Gastroesophageal sphincter (tissue), 4 donors: Measurements from ENCODE around the gene DLG4. TPM values are rescaled to one million over a fixed set of nuclear protein-coding genes. Genes with fewer than 3 reads are reported as not detected.

Experiments
- ATAC-seq: fragments of 150-250 bp; one replicate; pipeline ENCODE4 v1.9.1; 2016; ENCODE audit warnings: mild to moderate bottlenecking, moderate library complexity
- H3K27ac ChIP-seq, 4 donors: fragments of 200-600 bp; sonication (generic) in 3 of 4; 1 replicate in 3 of 4; 2 replicates in 1 of 4; pipeline ENCODE4 v1.5.1; 2016 to 2019
- H3K27me3 ChIP-seq: fragments of 200-600 bp; sonication (generic); one replicate; pipeline ENCODE4 v1.5.1; 2019
- H3K36me3 ChIP-seq, 2 donors: fragments of 200-600 bp; sonication (generic); one replicate each; pipeline ENCODE4 v1.5.1; 2019; ENCODE audit warnings: control low read depth in 1 of 2
- H3K4me1 ChIP-seq, 3 donors: fragments of 200-600 bp; sonication (generic); 1 replicate in 2 of 3; 2 replicates in 1 of 3; pipeline ENCODE4 v1.5.1; 2016 to 2019; ENCODE audit warnings: control low read depth in 2 of 3
- H3K4me3 ChIP-seq, 2 donors: fragments of 200-600 bp; sonication (generic); one replicate each; pipeline ENCODE4 v1.5.1; 2019; ENCODE audit warnings: mild to moderate bottlenecking in 1 of 2, moderate library complexity in 1 of 2
- H3K9me3 ChIP-seq, 3 donors: fragments of 200-600 bp; sonication (generic); one replicate each; pipeline ENCODE4 v1.5.1; 2017 to 2019; ENCODE audit warnings: control low read depth in 2 of 3
- CTCF ChIP-seq, 4 experiments: fragments of 200-600 bp in 2 of 4; fragments of 450-650 bp in 2 of 4; sonication (generic) in 1 of 4; IDR thresholded peaks; one replicate each; pipeline ENCODE4 v1.5.1; 2017 to 2019; ENCODE audit warnings: antibody characterized with exemption in 4 of 4, mild to moderate bottlenecking in 2 of 4, moderate library complexity in 2 of 4
- EP300 ChIP-seq: sonication (generic); formaldehyde crosslinking; IDR thresholded peaks from one replicate; pipeline ENCODE4 v1.6.1; 2017; ENCODE audit warnings: antibody characterized with exemption, mild to moderate bottlenecking
- POLR2A ChIP-seq, 2 donors: fragments of 450-650 bp; IDR thresholded peaks; one replicate each; pipeline ENCODE4 v1.6.1; 2017; ENCODE audit warnings: antibody characterized with exemption in 2 of 2, mild to moderate bottlenecking in 2 of 2, moderate library complexity in 1 of 2
- POLR2AphosphoS5 ChIP-seq: sonication (generic); formaldehyde crosslinking; IDR thresholded peaks from one replicate; pipeline ENCODE4 v1.6.1; 2017; ENCODE audit warnings: antibody characterized with exemption
- WGBS, 2 donors: methylation state at CpG; one replicate each; pipeline ENCODE4 v1.1.5; 2018; ENCODE audit warnings: low coverage in 1 of 2; 5-methylcytosine and 5-hydroxymethylcytosine counted together
- total RNA-seq, 4 donors: library from RNA; depleted of rRNA; stranded (reverse); fragments of >200 nt; gene quantifications; one replicate each; pipeline ENCODE4 v1.1.0, GENCODE V29; 2016

Gene DLG4
- total RNA-seq, 4 donors from 2014 or later: 14.1 to 21.7 (median 16.5) TPM

DNA sequence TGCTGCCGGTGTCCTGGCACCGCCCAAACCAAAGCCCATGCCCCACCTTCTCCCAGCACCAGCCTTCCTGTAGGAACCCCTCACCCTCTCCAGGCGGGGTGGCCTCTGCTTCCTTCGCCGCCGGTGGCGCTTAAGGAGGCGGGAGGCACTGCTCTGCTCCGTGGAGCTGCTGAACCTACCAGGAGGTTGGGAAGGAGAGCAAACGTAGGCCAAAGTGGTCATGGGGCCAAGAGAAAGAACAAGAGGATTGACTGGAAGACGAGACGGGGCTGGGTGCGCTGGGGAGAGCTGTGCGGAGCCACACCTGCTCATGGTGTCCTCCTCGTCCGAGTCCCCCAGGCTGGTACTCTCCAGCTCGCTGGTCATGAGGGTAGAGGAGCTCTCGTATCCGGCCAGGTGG, 9.9 kb upstream of the DLG4 start:
- ATAC-seq: no peak
- H3K36me3 ChIP-seq: peaks cover 0 to 63% of the 10 kb centered on the region in 2 donors
- TF ChIP-seq CTCF (IDR thresholded peaks at IDR 0.05): no peak
- TF ChIP-seq POLR2AphosphoS5: no peak
- no peak for TF ChIP-seq POLR2A (IDR thresholded peaks at IDR 0.05)
- TF ChIP-seq EP300: no peak
- H3K4me1 ChIP-seq: peaks cover 0 to 44% (median 12%) of the 10 kb centered on the region in 3 donors
- no peaks in the 10 kb centered on the region for H3K27me3 ChIP-seq
- no peaks in the 10 kb centered on the region for H3K9me3 ChIP-seq
- 86% methylated on average over 9 of the region's 19 CpGs; no CpG with 5 or more reads in 1 of the 2 donors for WGBS, 2 donors
- no peak overlapping the region for H3K27ac ChIP-seq
- no peak overlapping the region for H3K4me3 ChIP-seq

GRCh38 chr17:7228920-7229319, 9.3 kb upstream of the DLG4 start:
- ATAC-seq: no peak
- no peaks in the 10 kb centered on the region for H3K27me3 ChIP-seq
- H3K4me3 ChIP-seq: no peak overlapping the region
- H3K4me1 ChIP-seq: peaks cover 0 to 46% (median 12%) of the 10 kb centered on the region in 3 donors
- WGBS, 2 donors: 89% methylated on average over 5 of the region's 14 CpGs; no CpG with 5 or more reads in 1 of the 2 donors
- TF ChIP-seq POLR2AphosphoS5 (no peak), POLR2A (IDR thresholded peaks at IDR 0.05) (no peak), CTCF (IDR thresholded peaks at IDR 0.05) (no peak), EP300 (no peak)
- H3K36me3 ChIP-seq: peaks cover 0 to 69% of the 10 kb centered on the region in 2 donors
- H3K9me3 ChIP-seq: no peaks in the 10 kb centered on the region
- peak overlapping the region in 1 of 4 donors; percentile 24 for H3K27ac ChIP-seq

DNA sequence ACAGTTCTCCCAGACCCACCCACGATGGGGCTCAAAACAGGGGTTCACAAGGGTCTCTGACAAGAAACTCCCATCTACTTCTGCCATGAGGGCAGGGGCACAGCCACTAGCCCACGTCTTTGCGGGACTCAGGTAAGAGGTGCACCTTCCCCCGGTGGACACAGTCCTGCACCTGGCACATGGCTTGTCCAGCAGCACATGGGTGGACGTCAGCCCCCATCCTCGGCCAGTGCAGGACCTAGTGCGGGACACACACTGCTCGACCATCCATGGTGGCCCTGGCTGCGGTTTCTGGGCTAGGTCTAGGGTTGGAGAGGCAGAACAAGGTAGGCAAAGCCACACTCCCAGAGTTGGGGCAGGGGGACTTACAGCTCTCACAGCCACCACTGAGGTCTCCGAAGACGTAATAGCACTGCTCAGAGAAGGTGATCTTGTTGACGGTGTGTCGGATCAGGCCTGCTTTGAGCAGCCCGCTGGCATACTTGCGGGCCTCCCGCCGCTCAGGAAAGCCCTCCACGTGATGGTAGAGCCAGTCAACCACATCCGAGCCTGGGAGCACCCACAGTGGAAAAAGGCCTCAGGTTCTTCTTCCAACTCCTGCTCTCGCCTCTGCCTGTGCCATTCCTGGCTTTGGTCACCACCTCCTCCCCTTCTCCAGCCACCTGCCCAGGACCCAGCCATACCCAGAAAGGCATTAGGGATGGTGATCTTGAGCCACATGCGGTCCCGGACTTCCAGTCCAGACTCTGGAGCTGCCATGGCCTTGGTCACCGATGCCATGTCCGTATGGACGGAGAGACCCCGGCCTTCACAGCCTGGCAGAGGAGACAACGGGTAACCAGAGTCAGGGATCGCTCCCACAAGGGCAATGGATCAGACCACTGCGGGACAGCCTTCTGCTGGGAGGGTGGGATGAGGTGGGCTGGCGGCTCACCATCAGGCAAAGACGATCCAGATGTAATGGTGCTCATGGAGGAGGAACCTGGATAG, 7.4 kb upstream of the DLG4 start:
- peaks cover 0 to 88% of the 10 kb centered on the region in 2 donors for H3K36me3 ChIP-seq
- peak overlapping the region in 1 of 4 donors; percentile 62 for H3K27ac ChIP-seq
- no peaks in the 10 kb centered on the region for H3K9me3 ChIP-seq
- no peak overlapping the region for H3K4me3 ChIP-seq
- ATAC-seq: no peak
- peaks cover 0 to 31% (median under 1%) of the 10 kb centered on the region in 3 donors for H3K4me1 ChIP-seq
- WGBS, 2 donors: 80 to 86% methylated on average over 1 to 2 of the region's 31 CpGs
- no peaks in the 10 kb centered on the region for H3K27me3 ChIP-seq
- no peak for TF ChIP-seq CTCF (IDR thresholded peaks at IDR 0.05)
- TF ChIP-seq POLR2AphosphoS5: no peak

DNA sequence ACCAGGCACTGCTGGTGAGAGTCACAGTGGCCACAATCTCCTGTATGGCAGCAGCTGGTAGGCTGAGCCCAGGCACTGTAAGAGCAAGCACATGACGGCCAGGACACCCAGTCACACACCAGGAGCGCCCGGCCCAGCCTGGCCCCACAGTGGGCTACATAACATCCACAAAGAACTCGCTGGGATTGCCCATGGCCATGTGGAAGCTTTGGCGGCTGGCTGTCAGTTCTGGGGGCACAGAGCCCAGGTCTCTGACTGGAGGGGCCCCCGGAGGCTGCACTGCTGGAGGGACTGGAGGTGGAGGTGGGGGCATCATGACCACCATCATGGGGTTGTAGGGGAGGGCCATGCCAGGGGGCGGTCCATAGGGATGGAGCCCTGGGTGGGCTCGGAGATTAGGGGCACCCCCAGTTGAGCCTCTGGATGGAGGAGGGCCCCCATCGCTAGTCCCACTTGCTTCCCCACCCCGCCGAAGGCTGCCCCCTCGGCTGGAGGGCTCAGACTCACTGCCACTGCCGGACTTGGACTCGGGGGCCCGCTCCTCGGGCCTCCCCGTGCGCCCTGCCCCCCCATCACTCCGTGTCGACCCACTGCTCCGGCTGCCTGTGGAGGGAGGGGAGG, 6.2 kb upstream of the DLG4 start:
- Histone ChIP-seq H3K36me3 (peaks cover 0 to 99% of the 10 kb centered on the region in 2 donors), H3K27me3 (no peaks in the 10 kb centered on the region), H3K9me3 (no peaks in the 10 kb centered on the region), H3K27ac (peak overlapping the region in 3 of 4 donors; percentile 32 to 62 (median 39)), H3K4me3 (no peak overlapping the region), H3K4me1 (peaks cover 0 to 31% (median 3%) of the 10 kb centered on the region in 3 donors)
- no peak for TF ChIP-seq CTCF (IDR thresholded peaks at IDR 0.05)
- TF ChIP-seq POLR2AphosphoS5: no peak
- TF ChIP-seq POLR2A (IDR thresholded peaks at IDR 0.05): no peak
- no peak for TF ChIP-seq EP300
- ATAC-seq: no peak
- WGBS, 2 donors: 74% methylated on average over 3 of the region's 21 CpGs; no CpG with 5 or more reads in 1 of the 2 donors
